MCF 10A (cell line): ENCODE data around the gene KCNIP3. TPM values are rescaled to one million over a fixed set of nuclear protein-coding genes. Genes with fewer than 3 reads are reported as not detected.

ENCODE experiments used
- BruUV-seq: library from RNA; stranded (reverse); fragments of 400-500 nt; replicated peaks from 2 replicates; lab custom pipeline; 2021; lab: Mats Ljungman, UMichigan
- CTCF ChIA-PET: fragments of 300-600 bp; sonication (Branson Sonifier 250); formaldehyde crosslinking; extraction: SDS; loops from one replicate; lab custom pipeline; 2021; ENCODE audit warnings: antibody characterized with exemption, inconsistent platforms; lab: Yijun Ruan, JAX
- POLR2A ChIA-PET: fragments of 300-600, 350-650 bp; sonication (Branson Sonifier 250); formaldehyde crosslinking; extraction: SDS; loops from one replicate; lab custom pipeline; 2020; ENCODE audit warnings: antibody characterized with exemption, inconsistent platforms; lab: Yijun Ruan, JAX
- DNase-seq: peaks from one replicate; pipeline ENCODE4 v3.0.0-alpha.2; 2018; ENCODE audit not compliant: unreplicated experiment
- H3K27ac Mint-ChIP-seq: one replicate; pipeline ENCODE4 v1.8.0; 2022; ENCODE audit warnings: mild to moderate bottlenecking, low read depth, mixed read lengths; ENCODE audit not compliant: unreplicated experiment
- H3K27me3 Mint-ChIP-seq: one replicate; pipeline ENCODE4 v1.8.0; 2022; ENCODE audit warnings: mixed read lengths; ENCODE audit not compliant: insufficient read depth, unreplicated experiment
- H3K36me3 Mint-ChIP-seq: one replicate; pipeline ENCODE4 v1.8.0; 2022; ENCODE audit warnings: mild to moderate bottlenecking, moderate library complexity, mixed read lengths; ENCODE audit not compliant: insufficient read depth, unreplicated experiment
- H3K4me1 Mint-ChIP-seq: one replicate; pipeline ENCODE4 v1.8.0; 2022; ENCODE audit warnings: mixed read lengths; ENCODE audit not compliant: insufficient read depth, unreplicated experiment
- H3K4me3 Mint-ChIP-seq: one replicate; pipeline ENCODE4 v1.8.0; 2022; ENCODE audit warnings: mild to moderate bottlenecking, moderate library complexity, mixed read lengths; ENCODE audit not compliant: unreplicated experiment
- H3K9me3 Mint-ChIP-seq: one replicate; pipeline ENCODE4 v1.8.0; 2022; ENCODE audit warnings: mixed read lengths; ENCODE audit not compliant: unreplicated experiment
- intact Hi-C: fragments of 100-400 bp; cut with micrococcal nuclease; formaldehyde crosslinking; loops from 2 replicates; pipeline ENCODE4 v1.14.1; 2022
- total RNA-seq: library from RNA; stranded (reverse); gene quantifications from 2 replicates; pipeline ENCODE4 v1.2.3, GENCODE V29; 2022
- TF ChIP-seq, protein P1 (sequence below): fragments of 200-600 bp; IDR thresholded peaks from one replicate; pipeline ENCODE4 v1.8.0; 2022; ENCODE audit warnings: antibody characterized with exemption, mild to moderate bottlenecking; ENCODE audit not compliant: unreplicated experiment

Gene KCNIP3
- total RNA-seq, 1 experiment from 2014 or later: 15.6 TPM

DNA sequence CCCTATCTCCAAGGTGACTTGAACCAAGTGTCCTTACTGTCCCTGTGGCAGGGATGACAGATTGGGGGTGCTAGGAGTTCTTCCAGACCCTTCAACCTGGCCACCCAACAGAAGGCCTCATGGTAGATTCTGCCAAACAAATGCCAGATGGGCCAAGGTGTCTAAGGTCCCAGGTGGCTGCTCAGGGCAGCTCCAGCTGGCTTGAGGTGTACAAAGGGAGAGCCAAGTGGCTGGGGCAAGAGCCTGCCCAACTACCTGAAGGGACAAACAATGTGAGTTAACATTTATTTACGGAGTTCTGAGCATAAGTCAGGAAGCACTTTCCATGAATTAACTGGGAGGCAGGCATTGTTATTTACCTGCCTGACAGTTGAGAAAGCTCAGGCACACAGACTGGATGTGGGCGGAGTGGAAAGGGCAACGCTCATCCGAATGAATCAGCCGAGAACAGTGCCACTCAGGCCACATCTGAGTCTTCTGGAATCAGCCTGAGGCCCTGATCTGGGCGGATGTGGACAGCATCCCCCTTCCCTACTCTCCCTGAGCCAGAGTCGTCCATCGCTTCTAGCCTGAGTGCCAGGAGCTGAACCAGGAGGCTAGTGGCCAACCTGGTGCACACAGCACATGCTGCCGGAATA is 4.4 kb upstream of the KCNIP3 start:
- no TSS peak for BruUV-seq
- intact Hi-C loops: no loop called here
- Mint-ChIP-seq H3K9me3 (peaks cover 10% of the 10 kb centered on the region), H3K27ac (peak overlapping the region; percentile 54), H3K27me3 (peaks cover 12% of the 10 kb centered on the region), H3K4me3 (no peak overlapping the region), H3K4me1 (peaks cover 10% of the 10 kb centered on the region), H3K36me3 (no peaks in the 10 kb centered on the region)
- DNase-seq: peak; percentile 68
- TF ChIP-seq, protein P1, sequence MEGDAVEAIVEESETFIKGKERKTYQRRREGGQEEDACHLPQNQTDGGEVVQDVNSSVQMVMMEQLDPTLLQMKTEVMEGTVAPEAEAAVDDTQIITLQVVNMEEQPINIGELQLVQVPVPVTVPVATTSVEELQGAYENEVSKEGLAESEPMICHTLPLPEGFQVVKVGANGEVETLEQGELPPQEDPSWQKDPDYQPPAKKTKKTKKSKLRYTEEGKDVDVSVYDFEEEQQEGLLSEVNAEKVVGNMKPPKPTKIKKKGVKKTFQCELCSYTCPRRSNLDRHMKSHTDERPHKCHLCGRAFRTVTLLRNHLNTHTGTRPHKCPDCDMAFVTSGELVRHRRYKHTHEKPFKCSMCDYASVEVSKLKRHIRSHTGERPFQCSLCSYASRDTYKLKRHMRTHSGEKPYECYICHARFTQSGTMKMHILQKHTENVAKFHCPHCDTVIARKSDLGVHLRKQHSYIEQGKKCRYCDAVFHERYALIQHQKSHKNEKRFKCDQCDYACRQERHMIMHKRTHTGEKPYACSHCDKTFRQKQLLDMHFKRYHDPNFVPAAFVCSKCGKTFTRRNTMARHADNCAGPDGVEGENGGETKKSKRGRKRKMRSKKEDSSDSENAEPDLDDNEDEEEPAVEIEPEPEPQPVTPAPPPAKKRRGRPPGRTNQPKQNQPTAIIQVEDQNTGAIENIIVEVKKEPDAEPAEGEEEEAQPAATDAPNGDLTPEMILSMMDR: no peak
- CTCF ChIA-PET: interaction anchor here (0.8 to 3.0 kb wide), 12 partner anchors 9 to 437 kb away, joined by 3 to 21 read pairs (median 6); partner anchors contain the start of gene PROM2
- POLR2A ChIA-PET: interaction anchor here (0.9 to 2.9 kb wide), 8 partner anchors 12 to 109 kb away, joined by 3 to 11 read pairs (median 6); partner anchors contain the start of genes PROM2 and ZNF892

DNA sequence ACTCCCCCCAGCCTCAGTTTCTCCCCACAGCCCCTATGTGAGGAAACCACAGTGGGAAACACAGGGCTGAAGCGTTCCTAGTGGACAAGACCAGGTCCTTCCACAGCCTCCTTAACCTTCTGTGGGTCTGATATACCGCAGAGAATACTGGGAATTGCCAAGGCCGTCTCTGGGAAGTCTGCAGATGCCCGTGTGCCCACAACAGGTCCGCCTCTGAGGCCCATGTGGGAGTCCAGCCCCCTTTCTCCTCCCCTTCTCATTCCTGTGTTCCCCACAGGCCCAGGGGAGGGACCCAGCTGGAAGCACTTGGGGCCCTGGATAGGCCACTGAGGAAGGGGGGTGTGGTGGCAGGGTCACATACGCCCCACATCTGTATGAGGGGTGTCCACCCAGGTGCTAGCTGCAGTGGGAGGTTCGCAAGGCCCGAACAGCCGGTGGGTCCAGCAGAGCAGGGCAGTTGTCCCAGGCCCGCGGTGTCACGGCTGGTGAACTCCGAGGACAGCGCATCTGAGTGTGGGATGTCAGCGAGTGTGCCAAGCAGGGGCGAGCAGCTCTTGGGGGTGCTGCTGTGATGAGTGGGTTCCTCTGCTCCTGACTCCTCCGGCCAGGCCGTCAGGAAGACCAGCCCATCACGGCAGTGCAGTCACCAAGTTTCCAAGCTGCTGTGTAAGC is 2.4 kb upstream of the KCNIP3 start:
- H3K4me3 Mint-ChIP-seq: no peak overlapping the region
- CTCF ChIA-PET: interaction anchor here (0.9 to 2.4 kb wide), 3 partner anchors 22 to 63 kb away, joined by 3 to 16 read pairs (median 4); no protein-coding TSS in a partner anchor
- peaks cover 10% of the 10 kb centered on the region for H3K9me3 Mint-ChIP-seq
- POLR2A ChIA-PET: no interaction called here
- no peaks in the 10 kb centered on the region for H3K36me3 Mint-ChIP-seq
- peaks cover 15% of the 10 kb centered on the region for H3K4me1 Mint-ChIP-seq
- intact Hi-C loops: no loop called here
- TF ChIP-seq, protein P1: no peak
- no peak for DNase-seq
- BruUV-seq: no TSS peak
- no peak overlapping the region for H3K27ac Mint-ChIP-seq
- H3K27me3 Mint-ChIP-seq: peaks cover 12% of the 10 kb centered on the region

DNA sequence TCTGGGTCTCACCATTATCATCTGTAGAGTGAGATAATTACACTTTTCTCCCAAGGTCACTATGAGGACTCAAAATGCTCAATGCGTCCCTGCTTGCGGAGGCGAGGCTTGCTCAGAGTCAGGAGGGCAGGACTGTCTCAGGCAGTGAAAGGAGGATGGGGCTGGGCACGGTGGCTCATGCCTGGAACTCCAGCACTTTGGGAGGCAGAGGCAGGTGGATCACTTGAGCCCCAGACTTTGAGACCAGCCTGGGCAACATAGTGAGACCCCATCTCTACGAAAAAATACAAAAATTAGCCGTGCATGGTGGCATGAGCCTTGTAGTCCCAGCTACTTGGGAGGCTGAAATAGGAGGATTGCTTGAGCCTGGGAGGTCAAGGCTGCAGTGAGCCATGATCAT is 1.8 kb upstream of the KCNIP3 start:
- BruUV-seq: no TSS peak
- no peak overlapping the region for H3K27ac Mint-ChIP-seq
- TF ChIP-seq, protein P1: no peak
- peaks cover 4% of the 10 kb centered on the region for H3K9me3 Mint-ChIP-seq
- peaks cover 12% of the 10 kb centered on the region for H3K27me3 Mint-ChIP-seq
- H3K4me3 Mint-ChIP-seq: no peak overlapping the region
- DNase-seq: no peak
- H3K36me3 Mint-ChIP-seq: no peaks in the 10 kb centered on the region
- intact Hi-C loops: no loop called here
- CTCF ChIA-PET: interaction anchor here (0.7 to 2.4 kb wide), 2 partner anchors 63 to 106 kb away, joined by 3 to 16 read pairs; no protein-coding TSS in a partner anchor
- POLR2A ChIA-PET: interaction anchor here (1.5 kb wide), 1 partner anchor 21 kb away, joined by 3 read pairs; no protein-coding TSS in a partner anchor
- H3K4me1 Mint-ChIP-seq: peaks cover 15% of the 10 kb centered on the region

DNA sequence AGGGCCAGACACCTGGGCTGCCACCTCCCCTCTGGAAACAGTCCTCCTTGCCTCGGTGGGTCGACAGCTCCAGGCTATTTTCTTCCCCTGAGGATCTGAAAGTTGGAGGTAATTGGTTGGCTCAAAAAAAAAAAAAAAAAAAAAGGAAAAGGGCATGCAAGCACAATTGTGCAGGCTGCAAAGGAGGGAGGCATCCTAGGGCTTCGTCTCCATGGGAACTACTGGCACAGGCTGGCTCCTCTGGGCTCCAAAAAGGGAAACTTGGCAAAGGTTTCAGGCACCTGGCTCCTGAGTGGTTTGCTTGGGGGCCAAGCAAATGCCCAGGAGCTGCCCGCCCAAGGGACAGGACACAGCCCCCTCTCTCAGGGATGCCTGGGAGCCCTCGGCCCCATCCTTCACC is 1.1 kb upstream of the KCNIP3 start:
- no peaks in the 10 kb centered on the region for H3K36me3 Mint-ChIP-seq
- H3K4me3 Mint-ChIP-seq: no peak overlapping the region
- H3K4me1 Mint-ChIP-seq: peaks cover 15% of the 10 kb centered on the region
- intact Hi-C loops: no loop called here
- ChIA-PET POLR2A (interaction anchor here (1.5 kb wide), 1 partner anchor 20 kb away, joined by 3 read pairs; no protein-coding TSS in a partner anchor), CTCF (interaction anchor here (0.7 to 2.4 kb wide), 2 partner anchors 64 to 107 kb away, joined by 3 to 16 read pairs; no protein-coding TSS in a partner anchor)
- no peak overlapping the region for H3K27ac Mint-ChIP-seq
- BruUV-seq: no TSS peak
- no peaks in the 10 kb centered on the region for H3K9me3 Mint-ChIP-seq
- TF ChIP-seq, protein P1: no peak
- DNase-seq: no peak
- H3K27me3 Mint-ChIP-seq: peaks cover 12% of the 10 kb centered on the region
